ENCODE results near the gene TP63.

DNA sequence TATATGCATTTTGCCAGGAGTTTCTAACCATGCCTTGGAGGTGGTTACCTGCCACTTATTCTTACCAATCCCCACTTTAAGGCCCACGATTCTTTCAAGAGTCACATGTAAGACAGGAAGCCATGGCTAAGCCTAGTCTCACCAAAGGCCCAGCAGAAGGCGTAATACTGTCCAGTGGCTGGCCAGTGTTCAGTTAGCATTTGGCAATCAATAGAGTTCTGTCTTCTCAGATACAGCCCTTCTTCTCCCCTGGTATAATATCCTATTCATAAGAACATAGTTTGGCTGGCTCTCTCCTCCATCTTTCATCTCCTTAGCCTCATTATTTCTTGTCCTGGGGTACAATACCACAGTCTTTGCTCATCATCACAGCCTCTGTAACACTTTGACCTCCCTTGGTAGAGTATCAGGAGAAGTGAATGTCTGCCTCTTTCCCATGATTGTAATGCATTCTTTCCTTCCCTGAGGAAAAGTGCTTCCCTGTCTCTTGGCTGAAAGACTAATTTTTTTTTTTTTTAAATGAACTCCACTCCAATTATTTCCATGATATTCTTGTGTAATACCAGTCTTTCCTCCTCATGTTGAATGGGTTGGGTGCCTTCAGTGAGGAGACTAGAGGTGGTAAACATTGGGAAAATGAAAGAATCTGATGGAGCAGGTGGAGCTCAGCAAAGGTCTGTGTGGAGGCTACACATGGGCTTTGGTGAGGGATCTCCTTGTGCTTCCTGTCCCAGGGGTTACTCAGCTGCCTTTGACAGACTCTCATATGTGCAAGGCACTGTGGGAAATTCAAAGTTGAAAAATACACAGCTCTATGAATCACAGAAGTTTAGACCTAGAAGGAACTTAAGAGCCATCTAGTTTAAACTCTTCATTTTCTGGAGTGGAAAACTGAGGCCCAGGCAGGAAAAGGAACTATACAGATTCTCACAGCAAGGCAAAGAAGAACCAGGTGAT lies 271.3 kb downstream of the TP63 start:
- TF ChIP-seq, protein P1, sequence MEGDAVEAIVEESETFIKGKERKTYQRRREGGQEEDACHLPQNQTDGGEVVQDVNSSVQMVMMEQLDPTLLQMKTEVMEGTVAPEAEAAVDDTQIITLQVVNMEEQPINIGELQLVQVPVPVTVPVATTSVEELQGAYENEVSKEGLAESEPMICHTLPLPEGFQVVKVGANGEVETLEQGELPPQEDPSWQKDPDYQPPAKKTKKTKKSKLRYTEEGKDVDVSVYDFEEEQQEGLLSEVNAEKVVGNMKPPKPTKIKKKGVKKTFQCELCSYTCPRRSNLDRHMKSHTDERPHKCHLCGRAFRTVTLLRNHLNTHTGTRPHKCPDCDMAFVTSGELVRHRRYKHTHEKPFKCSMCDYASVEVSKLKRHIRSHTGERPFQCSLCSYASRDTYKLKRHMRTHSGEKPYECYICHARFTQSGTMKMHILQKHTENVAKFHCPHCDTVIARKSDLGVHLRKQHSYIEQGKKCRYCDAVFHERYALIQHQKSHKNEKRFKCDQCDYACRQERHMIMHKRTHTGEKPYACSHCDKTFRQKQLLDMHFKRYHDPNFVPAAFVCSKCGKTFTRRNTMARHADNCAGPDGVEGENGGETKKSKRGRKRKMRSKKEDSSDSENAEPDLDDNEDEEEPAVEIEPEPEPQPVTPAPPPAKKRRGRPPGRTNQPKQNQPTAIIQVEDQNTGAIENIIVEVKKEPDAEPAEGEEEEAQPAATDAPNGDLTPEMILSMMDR (conservative IDR thresholded peaks at IDR 0.05; ENCODE audit: low read depth in 2 of 2), result no peak
- TF ChIP-seq EZH2 (IDR thresholded peaks at IDR 0.05; ENCODE audit: low read depth, unreplicated experiment), result no peak
- no peak for TF ChIP-seq EZH2phosphoT487 (IDR thresholded peaks at IDR 0.05; ENCODE audit: unreplicated experiment)
- TF ChIP-seq, protein P2, sequence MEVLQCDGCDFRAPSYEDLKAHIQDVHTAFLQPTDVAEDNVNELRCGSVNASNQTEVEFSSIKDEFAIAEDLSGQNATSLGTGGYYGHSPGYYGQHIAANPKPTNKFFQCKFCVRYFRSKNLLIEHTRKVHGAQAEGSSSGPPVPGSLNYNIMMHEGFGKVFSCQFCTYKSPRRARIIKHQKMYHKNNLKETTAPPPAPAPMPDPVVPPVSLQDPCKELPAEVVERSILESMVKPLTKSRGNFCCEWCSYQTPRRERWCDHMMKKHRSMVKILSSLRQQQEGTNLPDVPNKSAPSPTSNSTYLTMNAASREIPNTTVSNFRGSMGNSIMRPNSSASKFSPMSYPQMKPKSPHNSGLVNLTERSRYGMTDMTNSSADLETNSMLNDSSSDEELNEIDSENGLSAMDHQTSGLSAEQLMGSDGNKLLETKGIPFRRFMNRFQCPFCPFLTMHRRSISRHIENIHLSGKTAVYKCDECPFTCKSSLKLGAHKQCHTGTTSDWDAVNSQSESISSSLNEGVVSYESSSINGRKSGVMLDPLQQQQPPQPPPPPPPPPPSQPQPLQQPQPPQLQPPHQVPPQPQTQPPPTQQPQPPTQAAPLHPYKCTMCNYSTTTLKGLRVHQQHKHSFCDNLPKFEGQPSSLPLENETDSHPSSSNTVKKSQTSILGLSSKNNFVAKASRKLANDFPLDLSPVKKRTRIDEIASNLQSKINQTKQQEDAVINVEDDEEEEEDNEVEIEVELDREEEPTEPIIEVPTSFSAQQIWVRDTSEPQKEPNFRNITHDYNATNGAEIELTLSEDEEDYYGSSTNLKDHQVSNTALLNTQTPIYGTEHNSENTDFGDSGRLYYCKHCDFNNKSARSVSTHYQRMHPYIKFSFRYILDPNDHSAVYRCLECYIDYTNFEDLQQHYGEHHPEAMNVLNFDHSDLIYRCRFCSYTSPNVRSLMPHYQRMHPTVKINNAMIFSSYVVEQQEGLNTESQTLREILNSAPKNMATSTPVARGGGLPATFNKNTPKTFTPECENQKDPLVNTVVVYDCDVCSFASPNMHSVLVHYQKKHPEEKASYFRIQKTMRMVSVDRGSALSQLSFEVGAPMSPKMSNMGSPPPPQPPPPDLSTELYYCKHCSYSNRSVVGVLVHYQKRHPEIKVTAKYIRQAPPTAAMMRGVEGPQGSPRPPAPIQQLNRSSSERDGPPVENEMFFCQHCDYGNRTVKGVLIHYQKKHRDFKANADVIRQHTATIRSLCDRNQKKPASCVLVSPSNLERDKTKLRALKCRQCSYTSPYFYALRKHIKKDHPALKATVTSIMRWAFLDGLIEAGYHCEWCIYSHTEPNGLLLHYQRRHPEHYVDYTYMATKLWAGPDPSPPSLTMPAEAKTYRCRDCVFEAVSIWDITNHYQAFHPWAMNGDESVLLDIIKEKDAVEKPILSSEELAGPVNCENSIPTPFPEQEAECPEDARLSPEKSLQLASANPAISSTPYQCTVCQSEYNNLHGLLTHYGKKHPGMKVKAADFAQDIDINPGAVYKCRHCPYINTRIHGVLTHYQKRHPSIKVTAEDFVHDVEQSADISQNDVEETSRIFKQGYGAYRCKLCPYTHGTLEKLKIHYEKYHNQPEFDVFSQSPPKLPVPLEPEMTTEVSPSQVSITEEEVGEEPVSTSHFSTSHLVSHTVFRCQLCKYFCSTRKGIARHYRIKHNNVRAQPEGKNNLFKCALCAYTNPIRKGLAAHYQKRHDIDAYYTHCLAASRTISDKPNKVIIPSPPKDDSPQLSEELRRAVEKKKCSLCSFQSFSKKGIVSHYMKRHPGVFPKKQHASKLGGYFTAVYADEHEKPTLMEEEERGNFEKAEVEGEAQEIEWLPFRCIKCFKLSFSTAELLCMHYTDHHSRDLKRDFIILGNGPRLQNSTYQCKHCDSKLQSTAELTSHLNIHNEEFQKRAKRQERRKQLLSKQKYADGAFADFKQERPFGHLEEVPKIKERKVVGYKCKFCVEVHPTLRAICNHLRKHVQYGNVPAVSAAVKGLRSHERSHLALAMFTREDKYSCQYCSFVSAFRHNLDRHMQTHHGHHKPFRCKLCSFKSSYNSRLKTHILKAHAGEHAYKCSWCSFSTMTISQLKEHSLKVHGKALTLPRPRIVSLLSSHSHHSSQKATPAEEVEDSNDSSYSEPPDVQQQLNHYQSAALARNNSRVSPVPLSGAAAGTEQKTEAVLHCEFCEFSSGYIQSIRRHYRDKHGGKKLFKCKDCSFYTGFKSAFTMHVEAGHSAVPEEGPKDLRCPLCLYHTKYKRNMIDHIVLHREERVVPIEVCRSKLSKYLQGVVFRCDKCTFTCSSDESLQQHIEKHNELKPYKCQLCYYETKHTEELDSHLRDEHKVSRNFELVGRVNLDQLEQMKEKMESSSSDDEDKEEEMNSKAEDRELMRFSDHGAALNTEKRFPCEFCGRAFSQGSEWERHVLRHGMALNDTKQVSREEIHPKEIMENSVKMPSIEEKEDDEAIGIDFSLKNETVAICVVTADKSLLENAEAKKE (CRISPR knock-in tag; IDR thresholded peaks at IDR 0.05), result no peak
- TF ChIP-seq STAT1 (IDR thresholded peaks at IDR 0.05; ENCODE audit: unreplicated experiment), result no peak
- TF ChIP-seq POLR2AphosphoS5 (IDR thresholded peaks at IDR 0.05; ENCODE audit: low read depth), result no peak
- TF ChIP-seq, protein P3, sequence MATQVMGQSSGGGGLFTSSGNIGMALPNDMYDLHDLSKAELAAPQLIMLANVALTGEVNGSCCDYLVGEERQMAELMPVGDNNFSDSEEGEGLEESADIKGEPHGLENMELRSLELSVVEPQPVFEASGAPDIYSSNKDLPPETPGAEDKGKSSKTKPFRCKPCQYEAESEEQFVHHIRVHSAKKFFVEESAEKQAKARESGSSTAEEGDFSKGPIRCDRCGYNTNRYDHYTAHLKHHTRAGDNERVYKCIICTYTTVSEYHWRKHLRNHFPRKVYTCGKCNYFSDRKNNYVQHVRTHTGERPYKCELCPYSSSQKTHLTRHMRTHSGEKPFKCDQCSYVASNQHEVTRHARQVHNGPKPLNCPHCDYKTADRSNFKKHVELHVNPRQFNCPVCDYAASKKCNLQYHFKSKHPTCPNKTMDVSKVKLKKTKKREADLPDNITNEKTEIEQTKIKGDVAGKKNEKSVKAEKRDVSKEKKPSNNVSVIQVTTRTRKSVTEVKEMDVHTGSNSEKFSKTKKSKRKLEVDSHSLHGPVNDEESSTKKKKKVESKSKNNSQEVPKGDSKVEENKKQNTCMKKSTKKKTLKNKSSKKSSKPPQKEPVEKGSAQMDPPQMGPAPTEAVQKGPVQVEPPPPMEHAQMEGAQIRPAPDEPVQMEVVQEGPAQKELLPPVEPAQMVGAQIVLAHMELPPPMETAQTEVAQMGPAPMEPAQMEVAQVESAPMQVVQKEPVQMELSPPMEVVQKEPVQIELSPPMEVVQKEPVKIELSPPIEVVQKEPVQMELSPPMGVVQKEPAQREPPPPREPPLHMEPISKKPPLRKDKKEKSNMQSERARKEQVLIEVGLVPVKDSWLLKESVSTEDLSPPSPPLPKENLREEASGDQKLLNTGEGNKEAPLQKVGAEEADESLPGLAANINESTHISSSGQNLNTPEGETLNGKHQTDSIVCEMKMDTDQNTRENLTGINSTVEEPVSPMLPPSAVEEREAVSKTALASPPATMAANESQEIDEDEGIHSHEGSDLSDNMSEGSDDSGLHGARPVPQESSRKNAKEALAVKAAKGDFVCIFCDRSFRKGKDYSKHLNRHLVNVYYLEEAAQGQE (IDR thresholded peaks at IDR 0.05; ENCODE audit: unreplicated experiment), result no peak
- TF ChIP-seq ZNF114 (CRISPR knock-in tag; IDR thresholded peaks at IDR 0.05), result no peak

Data from GM23338 (cell line).